MCF 10A (cell line): ENCODE results near the gene SDK2. TPM values are rescaled to one million over a fixed set of nuclear protein-coding genes. Genes with fewer than 3 reads are reported as not detected.

Source experiments
- BruUV-seq: library from RNA; stranded (reverse); fragments of 400-500 nt; replicated peaks from 2 replicates; lab custom pipeline; 2021; lab: Mats Ljungman, UMichigan
- CTCF ChIA-PET: fragments of 300-600 bp; sonication (Branson Sonifier 250); formaldehyde crosslinking; extraction: SDS; loops from one replicate; lab custom pipeline; 2021; ENCODE audit warnings: antibody characterized with exemption, inconsistent platforms; lab: Yijun Ruan, JAX
- POLR2A ChIA-PET: fragments of 300-600, 350-650 bp; sonication (Branson Sonifier 250); formaldehyde crosslinking; extraction: SDS; loops from one replicate; lab custom pipeline; 2020; ENCODE audit warnings: antibody characterized with exemption, inconsistent platforms; lab: Yijun Ruan, JAX
- DNase-seq: peaks from one replicate; pipeline ENCODE4 v3.0.0-alpha.2; 2018; ENCODE audit not compliant: unreplicated experiment
- H3K27ac Mint-ChIP-seq: one replicate; pipeline ENCODE4 v1.8.0; 2022; ENCODE audit warnings: mild to moderate bottlenecking, low read depth, mixed read lengths; ENCODE audit not compliant: unreplicated experiment
- H3K27me3 Mint-ChIP-seq: one replicate; pipeline ENCODE4 v1.8.0; 2022; ENCODE audit warnings: mixed read lengths; ENCODE audit not compliant: insufficient read depth, unreplicated experiment
- H3K36me3 Mint-ChIP-seq: one replicate; pipeline ENCODE4 v1.8.0; 2022; ENCODE audit warnings: mild to moderate bottlenecking, moderate library complexity, mixed read lengths; ENCODE audit not compliant: insufficient read depth, unreplicated experiment
- H3K4me1 Mint-ChIP-seq: one replicate; pipeline ENCODE4 v1.8.0; 2022; ENCODE audit warnings: mixed read lengths; ENCODE audit not compliant: insufficient read depth, unreplicated experiment
- H3K4me3 Mint-ChIP-seq: one replicate; pipeline ENCODE4 v1.8.0; 2022; ENCODE audit warnings: mild to moderate bottlenecking, moderate library complexity, mixed read lengths; ENCODE audit not compliant: unreplicated experiment
- H3K9me3 Mint-ChIP-seq: one replicate; pipeline ENCODE4 v1.8.0; 2022; ENCODE audit warnings: mixed read lengths; ENCODE audit not compliant: unreplicated experiment
- CTCF ChIP-seq: fragments of 200-600 bp; IDR thresholded peaks from one replicate; pipeline ENCODE4 v1.8.0; 2022; ENCODE audit warnings: antibody characterized with exemption, mild to moderate bottlenecking; ENCODE audit not compliant: unreplicated experiment
- intact Hi-C: fragments of 100-400 bp; cut with micrococcal nuclease; formaldehyde crosslinking; loops from 2 replicates; pipeline ENCODE4 v1.14.1; 2022
- total RNA-seq: library from RNA; stranded (reverse); gene quantifications from 2 replicates; pipeline ENCODE4 v1.2.3, GENCODE V29; 2022

SDK2 gene
- total RNA-seq, 1 experiment from 2014 or later: not detected

- DNase-seq: no peak
- H3K27ac Mint-ChIP-seq: no peak overlapping the region
- intact Hi-C loops: no loop called here
- H3K4me1 Mint-ChIP-seq: no peaks in the 10 kb centered on the region
- no peaks in the 10 kb centered on the region for H3K36me3 Mint-ChIP-seq
- CTCF ChIA-PET: interaction anchor here (0.7 to 1.2 kb wide), 2 partner anchors 10 to 125 kb away, joined by 4 to 7 read pairs; no protein-coding TSS in a partner anchor
- no TSS peak for BruUV-seq
- TF ChIP-seq CTCF: no peak
- POLR2A ChIA-PET: interaction anchor here (0.7 kb wide), 1 partner anchor 761 kb away, joined by 4 read pairs; no protein-coding TSS in a partner anchor
- no peak overlapping the region for H3K4me3 Mint-ChIP-seq
- no peaks in the 10 kb centered on the region for H3K9me3 Mint-ChIP-seq
- peaks cover 47% of the 10 kb centered on the region for H3K27me3 Mint-ChIP-seq
Observed at GRCh38 chr17:73380439-73381106, 263.7 kb downstream of the SDK2 start.

GRCh38 chr17:73379826-73380225 lies 264.4 kb downstream of the SDK2 start:
- no peak for DNase-seq
- POLR2A ChIA-PET: interaction anchor here (0.7 kb wide), 1 partner anchor 760 kb away, joined by 4 read pairs; no protein-coding TSS in a partner anchor
- H3K27me3 Mint-ChIP-seq: peaks cover 46% of the 10 kb centered on the region
- H3K4me3 Mint-ChIP-seq: no peak overlapping the region
- no peak overlapping the region for H3K27ac Mint-ChIP-seq
- no TSS peak for BruUV-seq
- TF ChIP-seq CTCF: no peak
- no peaks in the 10 kb centered on the region for H3K36me3 Mint-ChIP-seq
- intact Hi-C loops: no loop called here
- H3K9me3 Mint-ChIP-seq: no peaks in the 10 kb centered on the region
- H3K4me1 Mint-ChIP-seq: no peaks in the 10 kb centered on the region
- CTCF ChIA-PET: interaction anchor here (0.6 kb wide), 1 partner anchor 573 kb away, joined by 3 read pairs; no protein-coding TSS in a partner anchor

- H3K36me3 Mint-ChIP-seq: no peaks in the 10 kb centered on the region
- H3K27me3 Mint-ChIP-seq: peaks cover 46% of the 10 kb centered on the region
- H3K27ac Mint-ChIP-seq: no peak overlapping the region
- H3K9me3 Mint-ChIP-seq: no peaks in the 10 kb centered on the region
- TF ChIP-seq CTCF: no peak
- intact Hi-C loops: no loop called here
- CTCF ChIA-PET: interaction anchor here (0.8 kb wide), 1 partner anchor 125 kb away, joined by 3 read pairs; no protein-coding TSS in a partner anchor
- H3K4me3 Mint-ChIP-seq: no peak overlapping the region
- H3K4me1 Mint-ChIP-seq: no peaks in the 10 kb centered on the region
- no TSS peak for BruUV-seq
- POLR2A ChIA-PET: no interaction called here
- no peak for DNase-seq
Observed at GRCh38 chr17:73378974-73379470, 265.2 kb downstream of the SDK2 start.

GRCh38 chr17:73376636-73377035 lies 267.6 kb downstream of the SDK2 start:
- CTCF ChIA-PET: interaction anchor here (1.4 kb wide), 1 partner anchor 121 kb away, joined by 5 read pairs; no protein-coding TSS in a partner anchor
- Mint-ChIP-seq H3K27me3 (peaks cover 52% of the 10 kb centered on the region), H3K36me3 (no peaks in the 10 kb centered on the region), H3K27ac (no peak overlapping the region), H3K4me1 (no peaks in the 10 kb centered on the region), H3K9me3 (no peaks in the 10 kb centered on the region), H3K4me3 (no peak overlapping the region)
- no peak for DNase-seq
- TF ChIP-seq CTCF: no peak
- intact Hi-C loops: no loop called here
- POLR2A ChIA-PET: no interaction called here
- BruUV-seq: no TSS peak
